CD4-positive, alpha-beta T cell treated with Interleukin-4 for 4 hours (primary cell): ENCODE measurements around the gene CEP44.
"Not testable (repeated sequence)": the region's sequence is repeated elsewhere in the genome, so short reads cannot be mapped to it uniquely, and the experiment has no call there.

Experiments used
- DNase-seq: peaks from one replicate; pipeline ENCODE4 v3.0.0-alpha.2; 2020

The CEP44 gene

DNA sequence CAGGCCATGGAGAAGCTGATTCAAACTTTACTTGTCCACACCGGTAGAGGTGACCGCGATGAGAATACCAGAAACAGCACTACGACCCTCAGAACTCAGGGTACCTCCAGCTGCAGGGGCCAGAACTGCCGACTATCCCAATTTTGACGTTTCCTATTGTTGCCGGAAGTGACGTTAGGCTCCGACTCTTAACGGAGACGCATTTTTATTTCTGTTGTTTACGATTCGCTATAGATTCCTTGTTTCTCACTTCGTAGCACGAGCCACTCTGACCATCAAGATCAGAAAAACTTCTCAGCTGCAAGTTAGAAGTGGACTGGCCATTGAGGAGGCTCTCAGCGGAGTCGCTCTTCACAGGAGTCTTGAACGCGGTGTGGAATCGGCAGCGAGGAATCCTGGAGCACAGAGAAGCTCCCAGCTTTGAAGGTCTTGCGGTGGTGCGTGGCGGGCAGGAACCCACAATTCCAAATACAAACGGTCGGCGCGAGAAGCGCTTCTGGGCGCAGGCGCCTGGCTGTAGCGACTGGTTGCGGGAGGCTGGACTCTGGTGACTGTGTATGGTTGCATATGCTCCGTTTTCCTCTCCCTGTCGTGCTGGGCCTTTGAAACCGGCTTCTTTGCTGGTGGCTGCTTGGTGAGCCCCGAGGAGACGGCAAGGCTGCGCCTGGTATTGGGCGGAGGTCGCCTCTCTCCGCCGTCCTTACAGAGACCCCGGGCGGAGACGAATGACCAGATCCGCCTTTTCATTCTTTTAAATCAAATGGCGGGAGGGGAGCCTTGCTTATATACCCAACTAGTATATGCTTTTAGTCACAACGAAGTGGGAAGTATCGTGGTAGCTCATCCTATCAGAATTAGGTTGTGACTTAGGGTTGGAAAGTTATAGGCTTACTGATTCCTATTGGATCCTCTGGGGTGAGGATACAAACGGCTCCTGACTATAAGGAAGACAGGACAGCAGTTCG lies at the start of gene CEP44, which contains the start of gene FBXO8:
Gene CEP44 (plus strand): TSS at position 405 of the 965 bp plus-strand sequence. CDS start 15,211 bp downstream, outside the sequence.
Gene FBXO8 (minus strand): TSS at position 161 of the 965 bp plus-strand sequence. CDS start 20,575 bp downstream, outside the sequence.
- DNase-seq = peak; percentile 73

DNA sequence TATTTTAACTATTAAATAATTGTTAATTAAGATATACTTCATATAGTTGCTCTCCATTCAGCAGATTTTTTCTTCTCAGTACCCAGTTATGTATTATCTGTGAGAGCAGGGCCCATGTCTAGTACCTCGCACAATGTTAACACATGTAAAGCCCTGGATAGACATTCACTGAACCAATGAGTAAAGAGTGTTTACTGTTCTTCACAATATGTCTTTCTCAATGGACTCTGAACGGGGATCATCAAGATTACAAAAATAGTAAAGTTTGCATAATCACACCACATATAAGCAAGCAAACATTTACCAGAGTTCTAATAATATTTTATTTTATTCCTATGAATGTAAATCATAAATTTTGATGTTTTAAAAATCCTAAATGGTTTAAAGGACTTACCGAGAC lies 47.4 kb upstream of the CEP44 start:
- DNase-seq = no peak

GRCh38 chr4:174241162-174241561 lies 42.5 kb upstream of the CEP44 start:
- no peak for DNase-seq

DNA sequence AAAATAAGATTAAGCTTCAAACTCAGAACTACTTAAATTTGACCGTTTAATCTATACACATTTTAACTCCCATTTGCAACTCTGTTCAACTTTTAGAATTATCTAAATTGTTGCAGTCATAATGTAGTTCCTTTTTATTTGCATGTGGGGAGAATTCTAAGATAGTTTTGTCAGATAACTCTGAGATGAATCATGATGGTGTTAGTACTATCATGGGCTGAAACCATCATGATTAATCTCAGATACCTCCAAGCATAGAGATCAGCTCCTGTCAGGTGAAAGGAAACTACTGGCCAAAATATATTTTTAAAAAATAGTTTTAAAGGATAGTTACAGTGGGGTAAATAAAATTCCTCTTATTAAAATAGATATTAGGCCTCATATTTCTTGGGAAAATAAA lies 39.3 kb upstream of the CEP44 start:
- DNase-seq = no peak

- no peak for DNase-seq
Measured at GRCh38 chr4:174245714-174246113, 38.0 kb upstream of the CEP44 start.

- no peak for DNase-seq
Measured at GRCh38 chr4:174248407-174248806, 35.3 kb upstream of the CEP44 start.

DNA sequence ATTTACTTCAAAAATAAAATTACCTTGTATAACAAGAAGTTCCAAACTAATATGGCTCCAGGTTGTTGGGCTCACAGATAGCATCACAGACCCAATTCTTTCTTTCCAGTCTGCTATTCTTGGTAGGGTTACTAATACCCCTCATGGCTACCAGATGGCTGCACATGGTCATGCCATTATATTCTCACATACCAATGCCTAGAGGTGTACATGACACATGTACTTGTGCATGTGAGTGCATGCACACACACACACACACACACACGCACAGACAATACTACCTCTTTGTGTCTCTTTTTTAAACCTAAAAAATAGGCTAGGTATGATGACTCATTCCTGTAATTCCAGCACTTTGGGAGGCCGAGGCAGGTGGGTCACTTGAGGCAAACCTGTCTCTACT lies 31.3 kb upstream of the CEP44 start:
- DNase-seq = no peak

- no peak for DNase-seq
Measured at GRCh38 chr4:174254613-174255012, 29.1 kb upstream of the CEP44 start.

- DNase-seq = no peak
Measured at GRCh38 chr4:174255374-174255773, 28.3 kb upstream of the CEP44 start.

DNA sequence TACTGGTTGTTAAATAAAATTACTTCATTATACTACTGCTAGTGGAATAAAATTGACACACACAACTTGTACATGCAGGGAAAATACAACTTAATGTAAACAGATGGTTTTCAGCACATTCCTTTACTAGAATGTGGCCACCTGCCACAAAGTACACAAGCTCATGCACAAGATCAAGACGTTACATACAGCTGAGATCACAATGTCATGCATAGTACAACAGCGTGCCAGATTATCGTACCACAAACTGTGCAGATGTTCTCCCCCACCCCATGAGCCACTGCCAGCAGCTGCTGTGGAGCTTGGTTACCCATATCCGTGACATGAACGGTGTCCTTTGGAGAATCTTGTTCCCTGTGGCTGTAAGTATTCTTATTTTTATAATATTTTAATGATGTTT lies 27.9 kb upstream of the CEP44 start:
- no peak for DNase-seq

DNA sequence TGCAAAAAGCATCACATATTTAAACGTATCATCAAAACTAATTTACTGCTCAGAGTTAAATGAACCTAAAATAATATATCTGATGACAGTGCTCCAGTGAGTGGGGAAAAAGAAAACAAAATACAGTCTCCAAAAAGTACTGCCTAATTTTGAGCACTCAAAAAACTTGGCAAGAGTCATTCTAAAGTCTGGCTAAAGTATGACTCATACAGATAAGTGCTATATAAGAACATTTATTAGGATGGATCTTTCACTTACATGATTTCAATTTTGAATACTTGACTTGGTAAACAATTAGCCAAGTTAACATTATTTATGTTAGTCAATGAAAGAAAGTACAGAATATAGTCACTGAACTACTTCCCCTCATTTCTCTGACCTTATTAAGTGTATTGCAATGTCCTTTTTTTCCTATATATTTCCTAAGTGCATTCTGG lies 27.4 kb upstream of the CEP44 start:
- DNase-seq = no peak

GRCh38 chr4:174259580-174259979 lies 24.1 kb upstream of the CEP44 start:
- no peak for DNase-seq

GRCh38 chr4:174260099-174260498 lies 23.6 kb upstream of the CEP44 start:
- DNase-seq = no peak

DNA sequence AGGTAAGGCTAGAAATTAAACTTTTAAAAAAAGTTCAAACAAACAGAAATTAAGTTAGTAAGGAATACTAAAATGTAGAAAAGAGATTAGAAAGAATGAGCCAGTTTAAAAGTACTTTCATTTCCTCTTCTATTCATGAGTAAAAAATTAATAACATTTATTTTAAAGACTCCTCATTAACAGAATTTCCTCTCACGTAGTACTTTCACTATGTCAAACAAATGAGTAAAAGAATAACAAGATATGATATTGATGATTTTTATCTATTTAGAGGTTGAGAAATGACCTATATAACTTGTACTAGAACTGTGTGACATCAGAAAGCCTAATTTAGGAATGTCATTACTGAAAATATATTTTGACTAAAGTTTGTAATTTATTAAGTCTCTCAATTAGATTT lies 22.3 kb upstream of the CEP44 start:
- not testable (repeated sequence) for DNase-seq

DNA sequence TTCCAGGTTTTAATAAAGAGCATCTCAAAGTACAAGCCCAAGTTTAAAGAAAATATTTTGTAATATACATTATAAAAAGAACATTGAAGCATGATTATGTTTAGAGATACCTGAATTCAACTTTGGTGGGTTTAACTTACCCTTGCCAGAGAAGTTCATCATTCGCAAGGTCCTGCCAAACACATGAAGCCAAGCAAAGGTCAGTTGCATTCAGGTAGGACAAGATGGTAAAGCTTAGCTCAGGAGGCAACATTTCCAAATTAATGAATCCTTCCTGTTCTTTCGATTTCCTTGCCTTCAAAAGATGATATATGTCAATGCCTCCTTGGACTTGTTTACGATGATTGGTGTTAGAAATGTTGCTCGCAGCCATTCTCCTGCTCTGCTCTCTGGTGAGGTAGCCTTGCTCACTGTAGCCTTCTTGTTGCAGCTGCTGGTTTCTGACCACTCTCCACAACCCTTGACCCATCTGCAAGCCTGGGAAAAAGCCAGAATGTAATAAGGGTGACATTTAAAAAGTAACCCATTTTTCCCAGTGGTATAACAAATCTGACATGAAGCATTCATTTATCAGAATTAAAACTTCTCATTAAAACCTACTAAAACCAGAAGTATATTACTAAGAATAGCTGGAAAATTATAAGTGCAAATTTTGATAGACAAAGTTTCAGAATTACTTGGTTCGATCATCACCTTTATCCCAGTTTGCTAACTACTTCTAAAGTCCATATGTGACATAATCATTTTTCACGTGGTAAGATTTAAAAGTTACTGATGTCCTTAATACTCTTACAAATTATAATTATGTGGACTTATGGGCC lies 20.9 kb upstream of the CEP44 start:
- no peak for DNase-seq

GRCh38 chr4:174263445-174263736 lies 20.3 kb upstream of the CEP44 start:
- DNase-seq = no peak

- no peak for DNase-seq
Measured at GRCh38 chr4:174265916-174266315, 17.8 kb upstream of the CEP44 start.

- DNase-seq = no peak
Measured at GRCh38 chr4:174266416-174266815, 17.3 kb upstream of the CEP44 start.

DNA sequence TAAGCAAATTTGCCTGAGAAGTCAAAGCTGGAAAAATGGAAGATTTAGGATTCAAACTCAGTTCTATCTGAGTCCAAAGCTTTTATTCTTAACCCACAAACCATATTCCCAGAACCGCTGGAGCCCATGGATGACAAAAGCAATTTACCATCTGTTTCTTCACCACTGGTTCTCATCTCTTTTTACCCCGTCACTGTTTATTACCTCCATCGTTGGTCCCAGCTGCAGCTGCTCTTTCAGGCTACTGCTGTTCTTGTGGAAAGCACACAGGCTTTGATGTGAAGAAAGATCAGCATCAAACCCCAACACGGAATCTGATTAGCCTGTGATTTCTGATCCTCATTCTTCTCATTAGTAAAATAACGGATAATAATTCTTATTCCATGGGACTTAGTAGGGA lies 9.8 kb upstream of the CEP44 start:
- DNase-seq = no peak

- no peak for DNase-seq
Measured at GRCh38 chr4:174274436-174274835, 9.3 kb upstream of the CEP44 start.

GRCh38 chr4:174275101-174275500 lies 8.6 kb upstream of the CEP44 start:
- no peak for DNase-seq

GRCh38 chr4:174277433-174277832 lies 6.3 kb upstream of the CEP44 start:
- no peak for DNase-seq

DNA sequence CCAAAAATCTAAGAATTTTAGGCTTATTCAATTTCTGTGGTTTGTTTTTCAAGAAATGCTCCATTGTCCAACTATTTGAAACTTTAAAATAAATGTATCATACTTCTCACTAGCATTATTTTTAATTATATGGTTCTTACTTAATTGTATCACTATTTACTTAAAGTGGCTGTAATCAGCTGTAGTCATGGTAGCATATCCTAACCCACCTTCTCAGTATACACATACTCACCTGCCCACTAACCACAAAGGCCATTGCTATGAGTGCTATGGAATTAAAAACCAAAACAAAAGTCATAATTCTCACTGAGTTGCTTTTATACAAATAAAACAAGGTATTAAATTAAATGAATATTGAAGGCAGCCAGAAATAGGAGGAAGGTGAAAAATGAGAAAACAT lies 5.2 kb upstream of the CEP44 start:
- DNase-seq = peak; percentile 23
